SK-N-SH (cell line): ENCODE measurements around the gene FATE1. TPM values are rescaled to one million over a fixed set of nuclear protein-coding genes. Genes with fewer than 3 reads are reported as not detected.

Experiments used
- CTCF ChIA-PET: fragments of 300-600, 350-600 bp; formaldehyde crosslinking; extraction: SDS; loops from one replicate; lab custom pipeline; 2021; lab: Yijun Ruan, JAX
- POLR2A ChIA-PET: fragments of 350-600 bp; sonication (Branson Sonifier 250); formaldehyde crosslinking; extraction: SDS; loops from one replicate; lab custom pipeline; 2020; ENCODE audit warnings: antibody characterized with exemption, inconsistent platforms; lab: Yijun Ruan, JAX
- DNase-seq: peaks from one replicate; pipeline ENCODE4 v3.0.0; 2012
- H2AFZ ChIP-seq: fragments of 200-600 bp; sonication (generic); 2 replicates; pipeline ENCODE4 v1.8.1; 2016; ENCODE audit warnings: antibody characterized with exemption, mild to moderate bottlenecking, low read depth
- H3F3A ChIP-seq: fragments of 200-600 bp; sonication (generic); replicated peaks from 2 replicates; pipeline ENCODE3; 2016; ENCODE audit warnings: antibody characterized with exemption, mild to moderate bottlenecking; ENCODE audit not compliant: insufficient read depth
- H3K27ac ChIP-seq, 2 experiments: fragments of 200-500 bp in 1 of 2; fragments of 200-600 bp in 1 of 2; sonication (Bioruptor generic) in 1 of 2; sonication (generic), shearing (Covaris generic) in 1 of 2; 2 replicates each; pipeline versions ENCODE4 v1.5.1 to v1.6.1; 2014 to 2016; ENCODE audit warnings: low read depth in 2 of 2, inconsistent platforms in 1 of 2, low read length in 1 of 2, mild to moderate bottlenecking in 1 of 2, mixed read lengths in 1 of 2
- H3K27me3 ChIP-seq: fragments of 200-600 bp; sonication (generic), shearing (Covaris generic); 2 replicates; pipeline ENCODE4 v1.6.1; 2016; ENCODE audit warnings: mixed run types; ENCODE audit not compliant: insufficient read depth
- H3K36me3 ChIP-seq, 2 experiments: fragments of 200-500 bp in 1 of 2; fragments of 200-600 bp in 1 of 2; sonication (Bioruptor generic) in 1 of 2; sonication (generic) in 1 of 2; replicated peaks in 1 of 2; 2 replicates each; pipeline versions ENCODE3 to v1.5.1; 2014 to 2016; ENCODE audit warnings: low read length in 1 of 2, mild to moderate bottlenecking in 1 of 2; ENCODE audit not compliant: insufficient read depth in 2 of 2, control insufficient read depth in 1 of 2
- H3K4me1 ChIP-seq, 2 experiments: fragments of 200-500 bp in 1 of 2; fragments of 200-600 bp in 1 of 2; sonication (Bioruptor generic) in 1 of 2; sonication (generic), shearing (Covaris generic) in 1 of 2; 2 replicates each; pipeline versions ENCODE4 v1.5.1 to v1.6.1; 2014 to 2016; ENCODE audit warnings: low read depth in 1 of 2, low read length in 1 of 2, mixed run types in 1 of 2; ENCODE audit not compliant: insufficient read depth in 2 of 2, control insufficient read depth in 1 of 2
- H3K4me2 ChIP-seq: fragments of 200-600 bp; sonication (generic), shearing (Covaris generic); 2 replicates; pipeline ENCODE4 v1.6.1; 2017; ENCODE audit warnings: mixed run types
- H3K4me3 ChIP-seq, 2 experiments: fragments of 200-500 bp in 1 of 2; fragments of 200-600 bp in 1 of 2; sonication (Bioruptor generic) in 1 of 2; sonication (generic), shearing (Covaris generic) in 1 of 2; 2 replicates each; pipeline versions ENCODE4 v1.5.1 to v1.8.1; 2014 to 2016; ENCODE audit warnings: low read depth in 2 of 2, inconsistent platforms in 1 of 2, low read length in 1 of 2, mild to moderate bottlenecking in 1 of 2, mixed read lengths in 1 of 2, moderate library complexity in 1 of 2
- H3K79me2 ChIP-seq: fragments of 200-600 bp; sonication (generic); 2 replicates; pipeline ENCODE4 v1.8.1; 2017; ENCODE audit warnings: mild to moderate bottlenecking; ENCODE audit not compliant: insufficient read depth
- H3K9ac ChIP-seq: fragments of 200-600 bp; sonication (generic); 2 replicates; pipeline ENCODE4 v1.6.1; 2017; ENCODE audit warnings: mixed run types
- H3K9me2 ChIP-seq: fragments of 200-600 bp; sonication (generic); 2 replicates; pipeline ENCODE4 v1.6.1; 2017; ENCODE audit warnings: mixed run types
- H3K9me3 ChIP-seq: fragments of 200-600 bp; sonication (generic); 2 replicates; pipeline ENCODE4 v1.6.1; 2017; ENCODE audit warnings: mixed run types, mild to moderate bottlenecking, moderate library complexity
- H4K20me1 ChIP-seq: fragments of 200-600 bp; sonication (generic); 2 replicates; pipeline ENCODE4 v1.6.1; 2017; ENCODE audit warnings: mild to moderate bottlenecking, mixed run types; ENCODE audit not compliant: insufficient read depth
- CHD2 ChIP-seq: fragments of 150-350 bp; IDR thresholded peaks from 2 replicates; pipeline ENCODE4 v1.6.1; 2018; ENCODE audit warnings: low read length; ENCODE audit not compliant: partially characterized antibody
- FOXM1 ChIP-seq: IDR thresholded peaks from 2 replicates; pipeline ENCODE4 v1.4.0; 2012; ENCODE audit warnings: low read depth, mild to moderate bottlenecking
- GABPA ChIP-seq: IDR thresholded peaks from 2 replicates; pipeline ENCODE4 v1.4.0; 2012; ENCODE audit warnings: low read depth, mild to moderate bottlenecking
- GATA2 ChIP-seq: sonication (generic); formaldehyde crosslinking; IDR thresholded peaks from 2 replicates; pipeline ENCODE4 v1.5.0; 2020; ENCODE audit warnings: mild to moderate bottlenecking, missing genetic modification reagents
- MEF2A ChIP-seq: IDR thresholded peaks from 2 replicates; pipeline ENCODE4 v1.4.0; 2012; ENCODE audit warnings: low read depth, borderline replicate concordance
- NRF1 ChIP-seq: IDR thresholded peaks from 2 replicates; pipeline ENCODE4 v1.6.1; 2012; ENCODE audit warnings: low read depth, mild to moderate bottlenecking, low read length
- PBX3 ChIP-seq: IDR thresholded peaks from 2 replicates; pipeline ENCODE4; 2012
- POLR2AphosphoS5 ChIP-seq: IDR thresholded peaks from 2 replicates; pipeline ENCODE4 v1.6.1; 2012; ENCODE audit warnings: low read depth, low read length
- RAD21 ChIP-seq: IDR thresholded peaks from 2 replicates; pipeline ENCODE4 v1.6.1; 2012; ENCODE audit warnings: mild to moderate bottlenecking, low read length
- RCOR1 ChIP-seq: fragments of 150-350 bp; IDR thresholded peaks from 2 replicates; pipeline ENCODE4 v1.6.1; 2017; ENCODE audit warnings: antibody characterized with exemption, low read length
- RXRA ChIP-seq: IDR thresholded peaks from 2 replicates; pipeline ENCODE4 v1.4.0; 2012; ENCODE audit warnings: low read depth, mild to moderate bottlenecking, borderline replicate concordance
- SIN3A ChIP-seq: IDR thresholded peaks from 2 replicates; pipeline ENCODE4 v1.6.1; 2012; ENCODE audit warnings: low read depth, mild to moderate bottlenecking, low read length, moderate library complexity, borderline replicate concordance
- SMC3 ChIP-seq: IDR thresholded peaks from 2 replicates; pipeline ENCODE4 v1.6.1; 2012; ENCODE audit warnings: low read depth, low read length, improper control_type of control experiment
- TEAD4 ChIP-seq: IDR thresholded peaks from 2 replicates; pipeline ENCODE4 v1.4.0; 2012; ENCODE audit warnings: mild to moderate bottlenecking, borderline replicate concordance; ENCODE audit not compliant: insufficient read depth
- USF2 ChIP-seq: fragments of 150-350 bp; IDR thresholded peaks from 2 replicates; pipeline ENCODE4 v1.6.1; 2017; ENCODE audit warnings: antibody characterized with exemption, low read length, low read depth, borderline replicate concordance
- ZBTB33 ChIP-seq: IDR thresholded peaks from 2 replicates; pipeline ENCODE4 v1.4.0; 2012; ENCODE audit warnings: low read depth, borderline replicate concordance
- WGBS: methylation state at CpG from one replicate; pipeline ENCODE4 v1.1.6; 2017; ENCODE audit warnings: low lambda C conversion rate; 5-methylcytosine and 5-hydroxymethylcytosine counted together
- polyA plus RNA-seq, 3 experiments: library from polyadenylated mRNA; depleted of rRNA; stranded (reverse); fragments of >200 nt; gene quantifications; 2 replicates each; pipeline ENCODE4 v1.2.3, GENCODE V29; 2012
- TF ChIP-seq, protein P1 (sequence below): fragments of 150-350 bp; IDR thresholded peaks from 2 replicates; pipeline ENCODE4 v1.6.1; 2016; ENCODE audit warnings: mild to moderate bottlenecking, low read depth, low read length
- TF ChIP-seq, protein P2 (sequence below): IDR thresholded peaks from 2 replicates; pipeline ENCODE4 v1.4.0; 2012; ENCODE audit warnings: low read depth

FATE1 gene
- polyA plus RNA-seq, 1 of the 3 experiments (the other 2 are of a cell fraction): not detected

- ChIA-PET POLR2A (no interaction called here), CTCF (interaction anchor here (1.2 to 1.6 kb wide), 2 partner anchors 10 to 889 kb away, joined by 4 to 7 read pairs; no protein-coding TSS in a partner anchor)
- Histone ChIP-seq H3K79me2 (no peaks in the 10 kb centered on the region), H3K36me3 (no peaks in the 10 kb centered on the region), H3K4me1 (no peaks in the 10 kb centered on the region), H3K9me3 (no peaks in the 10 kb centered on the region), H3K9me2 (no peaks in the 10 kb centered on the region), H3F3A (no peaks in the 10 kb centered on the region), H3K9ac (no peak overlapping the region), H2AFZ (no peak overlapping the region), H3K4me2 (no peak overlapping the region), H4K20me1 (no peaks in the 10 kb centered on the region), H3K27me3 (peaks cover 22% of the 10 kb centered on the region; the same call in 1 of the 2 replicates), H3K27ac (no peak overlapping the region), H3K4me3 (no peak overlapping the region)
- no peak for DNase-seq
- TF ChIP-seq, protein P1, sequence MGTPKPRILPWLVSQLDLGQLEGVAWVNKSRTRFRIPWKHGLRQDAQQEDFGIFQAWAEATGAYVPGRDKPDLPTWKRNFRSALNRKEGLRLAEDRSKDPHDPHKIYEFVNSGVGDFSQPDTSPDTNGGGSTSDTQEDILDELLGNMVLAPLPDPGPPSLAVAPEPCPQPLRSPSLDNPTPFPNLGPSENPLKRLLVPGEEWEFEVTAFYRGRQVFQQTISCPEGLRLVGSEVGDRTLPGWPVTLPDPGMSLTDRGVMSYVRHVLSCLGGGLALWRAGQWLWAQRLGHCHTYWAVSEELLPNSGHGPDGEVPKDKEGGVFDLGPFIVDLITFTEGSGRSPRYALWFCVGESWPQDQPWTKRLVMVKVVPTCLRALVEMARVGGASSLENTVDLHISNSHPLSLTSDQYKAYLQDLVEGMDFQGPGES: no peak
- TF ChIP-seq PBX3 (no peak), RXRA (no peak), RAD21 (no peak), GATA2 (CRISPR knock-in tag) (no peak), TEAD4 (no peak), ZBTB33 (no peak), NRF1 (no peak), FOXM1 (no peak)
- TF ChIP-seq, protein P2, sequence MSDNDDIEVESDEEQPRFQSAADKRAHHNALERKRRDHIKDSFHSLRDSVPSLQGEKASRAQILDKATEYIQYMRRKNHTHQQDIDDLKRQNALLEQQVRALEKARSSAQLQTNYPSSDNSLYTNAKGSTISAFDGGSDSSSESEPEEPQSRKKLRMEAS: no peak
- 29% methylated on average over 19 of the region's 21 CpGs for WGBS
Measured at GRCh38 chrX:151743651-151744470, 28.0 kb downstream of the FATE1 start.

GRCh38 chrX:151745651-151746050 lies 29.8 kb downstream of the FATE1 start:
- H2AFZ ChIP-seq: no peak overlapping the region
- ChIA-PET CTCF (no interaction called here), POLR2A (no interaction called here)
- H3K9me2 ChIP-seq: no peaks in the 10 kb centered on the region
- H3K36me3 ChIP-seq: no peaks in the 10 kb centered on the region
- no peak overlapping the region for H3K4me3 ChIP-seq
- no peaks in the 10 kb centered on the region for H3K79me2 ChIP-seq
- no peaks in the 10 kb centered on the region for H3K4me1 ChIP-seq
- H3K27me3 ChIP-seq: peaks cover 29% of the 10 kb centered on the region; the same call in 1 of the 2 replicates
- no peaks in the 10 kb centered on the region for H4K20me1 ChIP-seq
- H3K9ac ChIP-seq: no peak overlapping the region
- no peaks in the 10 kb centered on the region for H3F3A ChIP-seq
- DNase-seq: no peak
- no peaks in the 10 kb centered on the region for H3K9me3 ChIP-seq
- 14% methylated on average over 6 of the region's 6 CpGs for WGBS
- TF ChIP-seq SMC3 (no peak), MEF2A (no peak), USF2 (no peak), RCOR1 (no peak), GABPA (no peak), TEAD4 (no peak), PBX3 (no peak), RAD21 (no peak), CHD2 (no peak), SIN3A (no peak), POLR2AphosphoS5 (no peak), NRF1 (no peak)
- no peak overlapping the region for H3K27ac ChIP-seq
- H3K4me2 ChIP-seq: no peak overlapping the region
